HG03064 (cell line): ENCODE measurements around the gene EIF5.

ENCODE experiments used
- ATAC-seq: cut with Tn5 transposase; IDR thresholded peaks from one replicate; pipeline ENCODE4 v1.9.1; 2021; ENCODE audit warnings: low read depth; ENCODE audit not compliant: unreplicated experiment

Gene EIF5

GRCh38 chr14:103391048-103391447 is 57.0 kb downstream of the EIF5 start:
- ATAC-seq = no peak

GRCh38 chr14:103392106-103392505 is 58.1 kb downstream of the EIF5 start:
- no peak for ATAC-seq

- no peak for ATAC-seq
These were observed 58.5 kb downstream of the EIF5 start for GRCh38 chr14:103392572-103392971.

GRCh38 chr14:103393070-103393469 is 59.0 kb downstream of the EIF5 start:
- ATAC-seq = no peak

- no peak for ATAC-seq
These were observed 59.9 kb downstream of the EIF5 start for GRCh38 chr14:103393676-103394626.
